ENCODE data around the gene RPTOR.
A peak's percentile ranks its signal among the peaks of the same experiment; 100 is the strongest.

The RPTOR gene

DNA sequence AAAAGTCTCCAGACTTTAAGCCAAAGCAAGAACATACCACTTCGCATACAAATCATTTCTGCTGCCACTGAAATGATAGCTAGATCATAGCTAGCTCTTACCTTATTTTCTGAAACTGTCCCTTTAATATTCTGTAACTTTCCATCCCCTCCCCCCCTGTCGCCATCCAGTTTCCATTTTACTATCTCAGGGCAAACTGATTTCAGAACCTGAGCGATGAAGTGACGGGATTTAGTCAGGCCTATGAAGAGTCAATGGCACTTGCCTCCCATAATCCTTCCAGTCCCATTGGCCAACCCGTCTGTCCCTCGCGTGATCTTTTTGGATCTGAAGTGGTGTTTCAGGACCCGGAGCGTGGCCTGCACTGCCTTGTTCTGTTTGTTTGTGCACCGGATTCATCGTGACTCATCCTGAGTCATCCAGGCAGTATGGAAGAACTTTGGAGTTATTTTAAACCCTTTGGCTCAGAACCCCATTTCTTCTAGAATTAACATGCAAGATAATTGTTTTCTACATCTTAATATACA lies 247.2 kb downstream of the RPTOR start:
- no peaks in the 10 kb centered on the region for H3K27me3 ChIP-seq (ENCODE audit: insufficient read depth, low read length)
- no peak overlapping the region for H3K4me2 ChIP-seq (ENCODE audit: low read length)
- H3K4me1 ChIP-seq (ENCODE audit: insufficient read depth, low read length, severe bottlenecking) = peaks cover 45% of the 10 kb centered on the region
- H3K79me2 ChIP-seq (ENCODE audit: insufficient read depth, low read length) = peaks cover 23% of the 10 kb centered on the region
- TF ChIP-seq, protein P1, sequence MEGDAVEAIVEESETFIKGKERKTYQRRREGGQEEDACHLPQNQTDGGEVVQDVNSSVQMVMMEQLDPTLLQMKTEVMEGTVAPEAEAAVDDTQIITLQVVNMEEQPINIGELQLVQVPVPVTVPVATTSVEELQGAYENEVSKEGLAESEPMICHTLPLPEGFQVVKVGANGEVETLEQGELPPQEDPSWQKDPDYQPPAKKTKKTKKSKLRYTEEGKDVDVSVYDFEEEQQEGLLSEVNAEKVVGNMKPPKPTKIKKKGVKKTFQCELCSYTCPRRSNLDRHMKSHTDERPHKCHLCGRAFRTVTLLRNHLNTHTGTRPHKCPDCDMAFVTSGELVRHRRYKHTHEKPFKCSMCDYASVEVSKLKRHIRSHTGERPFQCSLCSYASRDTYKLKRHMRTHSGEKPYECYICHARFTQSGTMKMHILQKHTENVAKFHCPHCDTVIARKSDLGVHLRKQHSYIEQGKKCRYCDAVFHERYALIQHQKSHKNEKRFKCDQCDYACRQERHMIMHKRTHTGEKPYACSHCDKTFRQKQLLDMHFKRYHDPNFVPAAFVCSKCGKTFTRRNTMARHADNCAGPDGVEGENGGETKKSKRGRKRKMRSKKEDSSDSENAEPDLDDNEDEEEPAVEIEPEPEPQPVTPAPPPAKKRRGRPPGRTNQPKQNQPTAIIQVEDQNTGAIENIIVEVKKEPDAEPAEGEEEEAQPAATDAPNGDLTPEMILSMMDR (IDR thresholded peaks at IDR 0.05; ENCODE audit: low read length) = no peak
- TF ChIP-seq EZH2 (IDR thresholded peaks at IDR 0.05; ENCODE audit: borderline replicate concordance, low read length) = no peak
- H3K9ac ChIP-seq (ENCODE audit: low read length) = no peak overlapping the region
- H2AFZ ChIP-seq (ENCODE audit: low read length) = no peak overlapping the region
- no peaks in the 10 kb centered on the region for H3K9me2 ChIP-seq (ENCODE audit: low read depth, low read length)
- peaks cover 3% of the 10 kb centered on the region for H3K9me3 ChIP-seq (ENCODE audit: low read length)
- H3K4me3 ChIP-seq (ENCODE audit: low read depth, low read length, poor library complexity, severe bottlenecking) = no peak overlapping the region
- H3K36me3 ChIP-seq (ENCODE audit: insufficient read depth, low read length) = peaks cover 98% of the 10 kb centered on the region
- peak overlapping the region; percentile 86 for H3K27ac ChIP-seq (ENCODE audit: low read depth, low read length, poor library complexity, severe bottlenecking)
- no peaks in the 10 kb centered on the region for H3F3A ChIP-seq (ENCODE audit: insufficient read depth, low read length)
- no peaks in the 10 kb centered on the region for H4K20me1 ChIP-seq (ENCODE audit: insufficient read depth, low read length)

- Histone ChIP-seq H3K27ac (ENCODE audit: low read depth, low read length, poor library complexity, severe bottlenecking) (no peak overlapping the region), H3K79me2 (ENCODE audit: insufficient read depth, low read length) (peaks cover 18% of the 10 kb centered on the region), H3K4me2 (ENCODE audit: low read length) (no peak overlapping the region), H3F3A (ENCODE audit: insufficient read depth, low read length) (no peaks in the 10 kb centered on the region), H4K20me1 (ENCODE audit: insufficient read depth, low read length) (no peaks in the 10 kb centered on the region), H3K9me2 (ENCODE audit: low read depth, low read length) (no peaks in the 10 kb centered on the region), H3K9me3 (ENCODE audit: low read length) (peaks cover 3% of the 10 kb centered on the region), H2AFZ (ENCODE audit: low read length) (no peak overlapping the region), H3K27me3 (ENCODE audit: insufficient read depth, low read length) (no peaks in the 10 kb centered on the region), H3K36me3 (ENCODE audit: insufficient read depth, low read length) (peaks cover 98% of the 10 kb centered on the region), H3K4me3 (ENCODE audit: low read depth, low read length, poor library complexity, severe bottlenecking) (no peak overlapping the region), H3K9ac (ENCODE audit: low read length) (no peak overlapping the region), H3K4me1 (ENCODE audit: insufficient read depth, low read length, severe bottlenecking) (peaks cover 41% of the 10 kb centered on the region)
- TF ChIP-seq, protein P1 (IDR thresholded peaks at IDR 0.05; ENCODE audit: low read length) = no peak
- TF ChIP-seq EZH2 (IDR thresholded peaks at IDR 0.05; ENCODE audit: borderline replicate concordance, low read length) = no peak
These were observed 247.7 kb downstream of the RPTOR start for GRCh38 chr17:80792373-80792781.

DNA sequence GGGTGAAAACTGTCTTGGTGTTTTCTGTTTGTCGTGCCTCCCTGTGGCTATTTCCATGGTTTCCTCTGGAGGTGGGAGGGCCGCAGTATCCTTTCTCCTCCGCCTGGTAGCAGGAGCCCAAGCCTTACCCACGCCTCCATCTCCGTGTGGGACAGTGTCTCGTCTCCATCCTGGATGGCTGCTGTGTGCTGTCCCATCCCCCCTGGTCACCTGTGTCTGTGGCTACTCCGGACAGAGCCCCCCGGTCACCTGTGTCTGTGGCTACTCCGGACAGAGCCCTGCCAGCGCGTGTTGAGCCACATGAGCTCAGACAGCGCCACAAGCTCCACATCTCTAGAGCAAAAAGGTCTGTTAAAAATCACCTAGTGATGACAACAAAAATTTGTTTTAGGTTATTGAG lies 248.8 kb downstream of the RPTOR start:
- no peak overlapping the region for H2AFZ ChIP-seq (ENCODE audit: low read length)
- H3F3A ChIP-seq (ENCODE audit: insufficient read depth, low read length) = no peaks in the 10 kb centered on the region
- no peak overlapping the region for H3K9ac ChIP-seq (ENCODE audit: low read length)
- H3K9me2 ChIP-seq (ENCODE audit: low read depth, low read length) = no peaks in the 10 kb centered on the region
- peaks cover 100% of the 10 kb centered on the region for H3K36me3 ChIP-seq (ENCODE audit: insufficient read depth, low read length)
- no peak for TF ChIP-seq EZH2 (IDR thresholded peaks at IDR 0.05; ENCODE audit: borderline replicate concordance, low read length)
- TF ChIP-seq, protein P1 (IDR thresholded peaks at IDR 0.05; ENCODE audit: low read length) = no peak
- H4K20me1 ChIP-seq (ENCODE audit: insufficient read depth, low read length) = no peaks in the 10 kb centered on the region
- no peaks in the 10 kb centered on the region for H3K9me3 ChIP-seq (ENCODE audit: low read length)
- H3K27me3 ChIP-seq (ENCODE audit: insufficient read depth, low read length) = no peaks in the 10 kb centered on the region
- no peak overlapping the region for H3K4me2 ChIP-seq (ENCODE audit: low read length)
- no peak overlapping the region for H3K4me3 ChIP-seq (ENCODE audit: low read depth, low read length, poor library complexity, severe bottlenecking)
- H3K27ac ChIP-seq (ENCODE audit: low read depth, low read length, poor library complexity, severe bottlenecking) = no peak overlapping the region
- H3K79me2 ChIP-seq (ENCODE audit: insufficient read depth, low read length) = peaks cover 9% of the 10 kb centered on the region; the same call in 1 of the 2 replicates
- H3K4me1 ChIP-seq (ENCODE audit: insufficient read depth, low read length, severe bottlenecking) = peaks cover 38% of the 10 kb centered on the region

Data from OCI-LY1 (cell line).